ENCODE results near the gene SLC12A8.
A peak's percentile ranks its signal among the peaks of the same experiment; 100 is the strongest.
"Not testable (repeated sequence)": the region's sequence is repeated elsewhere in the genome, so short reads cannot be mapped to it uniquely, and the experiment has no call there.

Gene SLC12A8

DNA sequence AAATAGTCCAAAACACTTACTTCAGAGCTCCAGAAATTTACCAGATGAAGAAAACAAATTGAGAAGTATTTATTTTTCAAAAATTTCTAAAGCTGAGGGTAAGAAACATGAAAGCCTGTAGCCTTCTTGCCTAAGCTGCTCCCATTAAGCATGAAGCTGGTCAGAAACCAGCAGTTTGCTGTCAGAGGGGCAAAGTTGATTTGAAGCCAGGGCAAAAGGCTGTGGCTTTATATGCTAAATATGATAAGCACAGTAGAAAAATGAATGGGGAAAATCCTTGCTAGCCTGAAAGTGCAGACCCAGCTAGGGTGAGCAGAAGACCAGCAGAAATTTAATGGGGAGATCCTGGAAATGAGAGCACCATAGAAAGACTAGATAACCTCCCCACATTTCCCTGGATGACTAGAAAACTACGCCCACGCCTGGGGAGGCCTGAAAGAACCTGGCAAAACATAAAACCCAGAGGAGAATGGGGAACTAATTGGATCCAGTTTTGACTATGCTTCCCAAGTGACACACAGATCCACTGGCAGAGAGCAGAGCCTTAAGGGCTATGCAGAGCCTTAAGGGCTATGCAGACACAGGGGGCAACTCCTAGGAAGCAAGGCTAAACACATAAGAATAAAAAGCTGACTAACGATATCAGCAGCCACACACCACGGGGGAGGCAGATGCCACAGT is 113.8 kb downstream of the SLC12A8 start:
- DNase-seq = no peak
- intact Hi-C loops (cut with DNase I) = no loop called here

DNA sequence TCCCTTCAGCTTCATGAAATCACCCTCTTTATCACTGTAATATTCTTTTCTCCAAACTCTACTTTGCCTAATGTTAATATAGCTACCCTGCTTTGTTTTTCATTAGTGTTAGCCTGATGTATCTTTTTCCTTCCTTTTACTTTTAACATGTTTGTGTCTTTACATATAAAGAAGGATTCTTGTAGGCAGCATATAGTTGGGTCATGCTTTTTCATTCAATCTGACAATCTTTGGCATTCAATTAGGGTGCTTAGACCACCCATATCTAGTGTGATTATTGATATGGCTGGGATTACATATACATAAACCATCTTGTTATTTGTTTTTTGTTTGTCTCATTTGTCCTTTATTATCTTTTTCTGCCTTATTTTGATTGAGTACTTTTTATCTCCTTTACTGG is 121.9 kb downstream of the SLC12A8 start:
- intact Hi-C loops (cut with DNase I) = no loop called here
- DNase-seq = no peak

DNA sequence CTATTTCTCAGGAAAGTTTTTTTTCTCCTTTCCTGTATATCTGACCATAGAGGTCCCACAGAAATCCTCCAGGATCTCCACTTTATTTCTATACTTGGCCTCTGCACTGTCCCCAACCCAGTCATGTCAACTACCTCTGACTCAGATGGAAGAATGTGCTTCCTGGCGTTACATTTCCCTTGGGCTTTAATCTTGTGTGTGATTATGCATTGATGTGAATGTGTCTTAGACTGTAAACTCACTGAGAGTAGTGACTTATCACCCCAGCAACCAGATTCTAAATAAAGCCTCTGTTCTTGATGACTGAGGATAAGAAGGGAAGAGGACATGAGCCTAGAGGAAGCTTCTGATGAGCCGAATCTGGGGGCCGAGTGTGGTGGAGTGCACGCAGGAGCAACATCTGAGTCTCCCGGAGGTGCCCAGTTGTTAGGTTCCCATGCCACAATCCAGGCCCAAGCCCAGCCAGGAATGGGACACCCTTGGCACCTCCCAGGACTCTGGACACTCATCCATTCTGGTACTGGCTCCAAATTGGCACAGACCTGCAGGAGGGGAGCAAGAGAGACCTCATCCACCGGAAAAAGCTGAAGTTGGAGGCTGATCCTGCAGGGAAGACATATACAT is 124.7 kb downstream of the SLC12A8 start:
- no peak for DNase-seq

DNA sequence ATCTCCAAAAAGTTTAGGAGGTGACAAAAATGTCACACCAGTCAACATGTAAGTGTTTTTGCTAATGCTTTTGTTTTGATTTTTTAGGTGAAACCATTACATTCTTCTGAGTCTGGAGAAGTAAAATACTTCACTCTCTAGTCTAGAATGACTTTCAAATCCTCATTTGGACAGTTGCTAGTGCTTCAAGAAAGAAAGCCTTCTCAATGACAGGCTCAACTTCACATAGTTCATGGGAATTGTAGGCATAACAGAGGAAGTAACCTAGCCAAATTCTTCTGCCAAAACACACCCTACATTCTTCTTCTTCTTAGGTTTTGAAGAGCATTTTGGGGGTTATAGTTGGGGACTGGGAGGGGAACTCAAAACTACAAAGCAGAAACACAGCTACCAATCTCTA is 127.4 kb downstream of the SLC12A8 start:
- no peak for DNase-seq
- intact Hi-C loops (cut with DNase I) = no loop called here

More for the DNA sequence above, 124.7 kb downstream of the SLC12A8 start:
- intact Hi-C loops (cut with DNase I) = no loop called here

DNA sequence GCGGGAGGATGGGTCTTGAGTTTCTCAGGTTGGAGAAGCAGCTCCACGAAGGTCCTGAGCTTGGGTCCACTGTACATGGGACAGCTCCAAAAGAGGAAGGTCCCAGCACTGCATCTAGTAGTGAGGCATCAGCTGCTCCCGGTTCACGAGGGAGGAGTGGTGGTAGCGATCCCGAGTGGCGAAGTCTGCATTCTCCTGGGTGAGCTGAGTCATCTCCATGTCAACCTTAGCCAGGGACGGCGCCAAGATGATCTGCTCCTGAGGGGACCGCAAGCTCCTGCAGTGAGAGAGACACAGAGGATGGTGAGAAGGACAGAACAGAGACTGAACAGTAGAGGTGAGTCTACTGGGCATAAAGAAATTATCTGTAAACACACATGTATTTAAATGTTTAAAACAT is 128.8 kb downstream of the SLC12A8 start:
- intact Hi-C loops (cut with DNase I) = no loop called here
- DNase-seq = no peak

DNA sequence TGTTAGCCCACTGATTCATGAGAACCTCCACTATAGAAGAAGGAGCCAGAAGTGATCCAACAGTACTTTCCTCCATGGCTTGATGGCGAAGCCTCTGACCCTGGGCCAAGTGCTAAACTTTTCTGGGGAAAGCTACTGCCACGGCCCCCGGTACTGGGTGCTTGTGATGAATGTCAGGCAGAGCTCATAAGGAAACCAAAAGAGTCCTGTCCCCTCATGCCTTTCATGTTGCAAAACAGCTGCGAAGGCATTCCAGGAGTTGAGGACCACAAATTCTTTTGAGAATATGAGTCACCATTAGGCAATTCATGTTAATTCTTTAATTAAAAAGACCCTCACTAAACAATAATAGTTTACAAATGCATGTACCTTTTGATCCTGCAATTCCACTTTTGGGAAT is 130.2 kb downstream of the SLC12A8 start:
- peak in 1 of 10 donors; percentile 49 for DNase-seq

DNA sequence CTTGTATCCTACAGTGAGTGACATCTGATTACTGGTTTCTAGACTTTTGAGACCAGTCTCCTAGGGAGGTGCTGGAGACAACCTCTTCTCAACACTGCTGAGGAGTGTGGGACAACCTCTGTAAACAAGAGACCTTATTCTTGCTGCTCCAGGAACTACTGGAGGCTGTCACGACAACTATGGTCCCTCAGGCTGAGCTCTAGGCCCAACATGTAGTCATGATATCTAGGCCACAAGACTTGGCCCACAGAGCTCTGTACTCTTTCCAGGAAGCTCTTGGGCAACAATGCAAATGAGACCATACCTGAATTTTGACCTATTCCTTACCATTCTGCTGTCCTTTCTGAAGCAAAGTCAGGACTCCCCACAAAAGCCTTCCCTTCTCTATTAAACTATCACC is 132.5 kb downstream of the SLC12A8 start:
- no peak for DNase-seq
- intact Hi-C loops (cut with DNase I) = no loop called here

More for the DNA sequence above, 130.2 kb downstream of the SLC12A8 start:
- intact Hi-C loops (cut with DNase I) = not testable (repeated sequence)

DNA sequence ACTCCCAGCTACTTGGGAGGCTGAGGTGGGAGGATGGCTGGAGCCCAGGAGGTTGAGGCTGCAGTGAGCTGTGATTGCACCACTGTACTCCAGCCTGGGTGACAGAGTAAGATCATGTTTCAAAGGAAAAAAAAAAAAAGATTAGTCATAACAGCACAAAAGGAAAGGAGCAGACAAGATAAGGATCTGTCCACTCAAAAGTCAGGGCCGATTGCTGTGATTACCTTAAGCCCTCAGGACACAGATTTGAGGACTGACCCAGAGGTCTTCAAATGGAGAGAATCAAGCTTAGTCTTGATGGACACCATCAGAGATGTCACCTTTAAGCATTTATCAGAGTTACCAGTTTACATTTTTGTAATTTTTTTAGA is 132.9 kb downstream of the SLC12A8 start:
- intact Hi-C loops (cut with DNase I) = no loop called here
- DNase-seq = no peak

DNA sequence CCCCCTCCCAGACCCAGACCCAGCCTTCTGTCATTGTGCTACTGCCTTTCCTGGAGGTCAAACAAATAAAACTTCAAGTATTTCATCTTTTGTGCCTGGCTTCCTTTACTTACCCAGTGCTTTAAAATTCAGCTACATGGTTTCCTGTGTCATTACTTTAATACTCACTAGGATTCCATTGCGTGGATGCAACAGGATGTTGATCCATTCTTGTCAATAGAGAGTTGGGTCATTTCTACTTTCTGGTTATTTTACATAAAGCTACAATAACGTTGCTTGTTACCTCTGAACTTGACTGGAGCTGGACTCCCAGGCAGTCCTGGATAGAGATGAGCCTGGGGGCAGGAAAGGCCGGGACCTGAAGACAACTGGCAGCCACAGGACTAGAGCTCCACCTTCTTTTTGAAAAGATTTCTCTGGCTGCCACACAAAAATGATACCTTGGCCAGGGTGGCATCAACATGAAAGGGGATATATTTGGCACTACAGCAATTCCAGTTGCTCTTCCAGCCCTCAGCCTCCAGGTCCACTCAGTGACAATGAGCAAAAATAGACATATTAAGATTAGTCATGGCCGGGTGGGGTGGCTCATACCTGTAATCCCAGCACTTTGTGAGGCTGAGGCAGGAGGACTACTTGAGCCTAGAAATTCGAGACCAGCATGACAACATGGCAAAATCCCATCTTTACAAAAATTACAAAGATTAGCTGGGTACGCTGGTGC is 133.4 kb downstream of the SLC12A8 start:
- DNase-seq = no peak
- intact Hi-C loops (cut with DNase I) = no loop called here

DNA sequence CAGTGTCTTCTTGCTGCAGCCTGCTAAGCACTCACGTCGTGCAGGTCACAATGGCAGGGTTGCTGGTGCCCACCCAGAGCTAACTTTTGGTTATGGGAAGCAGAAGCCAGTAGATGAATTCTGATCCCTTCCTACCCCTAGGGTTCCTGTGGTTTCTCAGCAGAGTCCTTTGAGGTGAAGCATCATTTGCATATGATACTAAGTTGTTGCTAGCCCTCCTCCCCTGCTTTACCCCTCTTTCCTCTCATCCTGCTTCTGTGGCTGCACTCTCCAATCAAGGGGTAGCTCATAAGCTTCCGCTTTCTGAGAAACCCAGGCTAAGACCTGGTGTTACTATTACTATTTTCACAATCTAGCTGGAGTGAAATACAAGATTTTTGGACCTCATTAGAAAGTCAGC is 134.7 kb downstream of the SLC12A8 start:
- intact Hi-C loops (cut with DNase I) = no loop called here

DNA sequence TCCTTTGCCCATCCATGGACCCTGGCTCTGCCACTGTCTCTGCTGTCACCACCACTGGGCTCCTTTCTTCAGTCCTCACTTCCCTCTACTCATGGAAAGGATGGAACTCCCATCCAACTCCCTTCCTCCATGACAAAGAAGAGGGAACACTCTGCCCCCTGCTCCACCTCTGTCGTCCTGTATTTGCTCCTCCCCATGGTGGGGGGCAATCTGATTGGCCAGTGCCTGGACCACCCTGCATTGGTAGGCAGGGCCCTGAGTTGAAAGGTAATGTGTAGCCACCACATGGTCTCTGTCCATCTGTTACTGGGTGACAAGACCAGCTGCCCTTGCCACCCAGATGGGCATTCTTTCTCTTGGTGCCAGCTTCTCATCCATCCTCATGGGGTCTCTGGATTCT is 136.1 kb downstream of the SLC12A8 start:
- peak in 1 of 10 donors; percentile 52 for DNase-seq
- intact Hi-C loops (cut with DNase I) = no loop called here

More for the DNA sequence above, 134.7 kb downstream of the SLC12A8 start:
- DNase-seq = no peak

DNA sequence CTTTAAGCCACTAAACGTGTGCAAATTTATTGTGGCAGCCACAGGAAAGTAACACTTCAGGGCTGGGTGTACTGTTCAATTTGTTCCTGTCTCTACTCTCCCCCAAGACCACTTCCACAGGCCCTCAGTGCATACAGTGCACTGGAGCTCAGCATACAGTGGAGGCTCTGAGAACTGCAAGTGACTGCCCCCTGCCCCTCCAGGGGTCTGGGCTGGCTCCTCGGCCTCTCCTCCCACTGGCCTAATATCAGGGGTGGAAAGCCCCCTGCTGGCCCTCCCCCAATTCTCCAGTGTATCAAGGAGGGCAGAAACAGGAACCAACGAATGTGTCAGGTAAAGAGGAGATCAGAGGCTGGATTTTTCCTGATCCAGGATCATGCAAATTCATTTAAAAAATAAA is 136.8 kb downstream of the SLC12A8 start:
- intact Hi-C loops (cut with DNase I) = no loop called here
- DNase-seq = no peak

DNA sequence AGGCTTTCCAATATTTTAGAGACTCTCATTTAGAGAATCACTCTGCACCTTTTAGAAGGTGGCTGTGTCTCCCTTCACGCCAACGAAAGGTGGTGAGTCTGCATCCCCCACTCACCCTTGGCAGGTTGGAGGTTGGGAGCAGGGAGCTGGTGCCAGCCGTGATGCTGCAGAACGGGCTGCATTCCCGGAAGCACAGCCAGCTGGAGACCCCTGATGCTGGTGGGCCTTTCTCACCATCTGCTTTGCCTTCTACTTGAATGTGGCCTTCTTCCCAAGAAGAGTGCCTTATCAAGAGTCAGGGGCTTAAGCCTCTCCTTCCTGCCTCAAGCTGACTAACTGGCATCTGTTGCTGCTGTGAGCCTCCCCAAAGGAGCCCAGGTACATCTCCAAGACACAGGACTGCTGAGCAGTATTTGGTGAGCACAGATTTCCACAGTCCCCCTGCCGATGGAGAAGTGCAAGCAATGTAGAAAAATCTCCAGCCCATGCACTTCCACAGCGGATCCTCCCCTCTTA is 139.1 kb downstream of the SLC12A8 start:
- intact Hi-C loops (cut with DNase I) = no loop called here

DNA sequence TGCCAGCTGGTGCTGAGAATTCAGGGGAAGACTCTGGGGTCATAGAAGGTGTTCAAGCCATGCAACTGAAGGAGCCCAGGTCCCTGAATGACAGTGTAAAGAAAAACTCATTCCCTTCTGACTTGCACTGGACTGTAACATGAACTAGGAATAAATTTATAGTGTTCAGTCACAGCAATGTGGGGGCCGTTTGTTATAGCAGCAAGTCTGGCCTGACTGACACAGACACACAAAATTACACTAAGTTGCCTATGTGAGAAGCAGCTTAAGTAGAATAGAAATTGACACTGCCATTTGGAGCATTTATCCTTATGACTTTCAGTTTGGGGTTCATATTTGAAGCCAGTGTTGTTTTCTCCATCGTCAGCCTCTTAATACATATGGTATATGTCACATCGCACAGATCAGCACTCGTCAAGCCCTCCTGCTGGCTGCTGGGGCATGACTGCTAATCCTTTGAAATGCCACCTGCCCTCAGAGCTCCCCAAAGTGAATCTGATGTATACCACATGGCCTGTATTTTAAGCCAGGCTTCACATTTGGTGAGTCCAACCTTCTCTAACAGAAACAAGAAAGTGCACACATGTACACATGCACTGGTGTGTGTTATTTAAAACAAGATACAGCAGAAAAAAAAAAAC is 139.7 kb downstream of the SLC12A8 start:
- intact Hi-C loops (cut with DNase I) = no loop called here
- no peak for DNase-seq

More for the DNA sequence above, 139.1 kb downstream of the SLC12A8 start:
- DNase-seq = no peak

DNA sequence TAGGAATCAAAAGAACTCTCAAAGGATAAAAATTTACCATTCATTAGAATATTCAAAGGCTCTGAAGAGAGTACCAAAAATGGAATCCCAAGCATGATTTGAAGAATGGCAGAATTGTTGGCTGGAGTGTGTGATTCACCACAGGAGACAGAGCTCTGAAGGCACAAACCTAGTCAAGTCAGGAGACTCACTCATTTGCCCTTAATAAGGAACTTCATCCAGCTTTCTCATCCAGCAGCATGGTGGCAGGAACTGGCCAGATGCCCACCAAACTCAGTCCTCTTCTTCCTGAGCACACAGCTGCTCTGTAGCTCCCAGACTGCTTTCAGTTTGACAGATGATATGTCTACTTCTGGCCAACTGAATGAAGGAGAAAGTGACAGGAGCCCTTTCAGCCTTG is 140.2 kb downstream of the SLC12A8 start:
- intact Hi-C loops (cut with DNase I) = no loop called here
- peak in 1 of 10 donors; percentile 72 for DNase-seq

DNA sequence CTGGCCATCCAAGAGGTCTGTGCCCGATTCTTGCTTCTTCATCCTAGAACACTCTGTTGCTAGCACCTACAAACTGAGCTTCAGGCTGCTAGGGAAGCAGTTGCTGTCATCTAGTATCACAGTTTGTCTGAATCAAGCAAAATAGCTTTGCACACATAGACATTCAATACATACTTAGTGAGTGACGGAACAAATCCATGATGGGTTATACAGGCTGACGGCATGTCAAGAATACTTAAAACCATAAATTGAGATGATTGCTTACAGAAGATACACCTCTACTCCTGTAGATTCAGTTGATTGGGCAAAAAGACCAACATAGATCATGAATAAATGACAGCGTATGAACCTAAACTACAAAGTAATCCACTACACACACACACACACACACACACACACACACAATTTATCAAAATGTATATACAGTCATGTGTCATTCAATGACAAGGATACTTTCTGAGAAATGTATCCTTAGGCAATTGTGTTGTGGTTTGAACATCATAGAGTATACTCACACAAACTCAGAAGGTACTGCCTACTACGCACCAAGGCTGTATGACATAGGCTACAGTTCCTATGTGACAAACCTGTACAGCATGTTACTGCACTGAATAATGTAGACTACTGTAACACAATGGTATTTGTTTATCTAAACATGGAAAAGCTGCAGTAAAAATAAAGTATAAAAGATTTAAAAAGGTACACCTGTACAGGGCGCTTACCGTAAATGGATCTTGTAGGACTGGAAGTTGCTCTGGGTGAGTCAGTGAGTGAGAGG is 142.4 kb downstream of the SLC12A8 start:
- no peak for DNase-seq
- intact Hi-C loops (cut with DNase I) = no loop called here

DNA sequence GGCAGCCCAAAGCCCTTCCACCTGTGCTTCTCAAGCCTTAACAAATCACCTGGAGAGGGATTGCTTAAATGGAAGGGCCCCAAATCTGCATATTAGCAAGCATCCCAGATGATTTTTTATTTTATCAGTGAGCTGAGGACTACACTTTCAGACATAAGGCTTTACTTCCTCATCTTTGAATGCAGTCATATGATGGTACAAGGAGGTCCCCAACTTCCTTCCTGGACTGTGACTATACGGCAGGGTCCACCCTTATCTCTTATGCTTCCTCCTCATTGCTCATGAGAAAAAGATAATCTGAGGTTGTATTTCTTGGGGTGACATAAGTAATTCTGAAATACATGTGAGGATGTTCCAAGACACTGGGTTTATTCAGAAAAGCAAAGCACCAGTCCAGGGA is 143.1 kb downstream of the SLC12A8 start:
- DNase-seq = no peak
- intact Hi-C loops (cut with DNase I) = no loop called here

DNA sequence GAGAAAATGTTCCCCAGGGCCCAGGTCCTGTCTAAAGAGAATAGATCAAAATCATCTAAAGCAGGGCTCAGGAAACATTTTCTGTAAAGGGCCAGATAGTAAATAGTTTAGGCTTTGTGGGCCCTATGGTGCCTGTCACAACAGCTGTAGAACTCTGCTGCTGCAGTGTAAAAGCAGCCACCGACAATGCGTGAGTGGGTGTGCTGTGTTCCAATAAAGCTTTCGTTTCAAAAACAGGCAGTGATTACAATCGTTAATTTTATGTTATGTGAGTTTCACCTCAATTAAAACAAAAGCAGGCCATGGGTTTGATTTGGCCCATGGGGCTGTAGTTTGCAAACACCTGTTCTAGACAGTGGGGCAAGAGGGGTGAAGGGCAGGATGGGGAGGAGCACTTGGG is 144.3 kb downstream of the SLC12A8 start:
- intact Hi-C loops (cut with DNase I) = no loop called here
- DNase-seq = no peak

DNA sequence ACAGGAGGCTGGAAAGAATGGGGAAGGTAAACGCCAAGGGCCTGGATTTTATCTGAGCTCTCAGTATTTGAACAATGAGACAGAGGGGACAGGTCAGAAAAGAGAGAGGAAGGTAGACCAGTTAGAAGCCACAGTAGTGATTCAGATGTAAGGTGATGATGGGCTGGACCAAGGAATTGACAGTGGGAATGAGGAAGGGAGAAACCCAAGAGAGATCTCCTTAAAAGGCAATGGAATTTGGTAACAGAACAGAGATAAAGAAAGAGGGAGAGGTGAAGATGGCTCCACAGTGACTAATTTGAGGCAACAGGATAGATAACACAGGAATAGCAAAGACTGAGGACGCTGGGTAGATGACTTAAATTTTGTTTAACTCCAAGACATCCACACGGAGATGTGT is 145.3 kb downstream of the SLC12A8 start:
- intact Hi-C loops (cut with DNase I) = no loop called here

DNA sequence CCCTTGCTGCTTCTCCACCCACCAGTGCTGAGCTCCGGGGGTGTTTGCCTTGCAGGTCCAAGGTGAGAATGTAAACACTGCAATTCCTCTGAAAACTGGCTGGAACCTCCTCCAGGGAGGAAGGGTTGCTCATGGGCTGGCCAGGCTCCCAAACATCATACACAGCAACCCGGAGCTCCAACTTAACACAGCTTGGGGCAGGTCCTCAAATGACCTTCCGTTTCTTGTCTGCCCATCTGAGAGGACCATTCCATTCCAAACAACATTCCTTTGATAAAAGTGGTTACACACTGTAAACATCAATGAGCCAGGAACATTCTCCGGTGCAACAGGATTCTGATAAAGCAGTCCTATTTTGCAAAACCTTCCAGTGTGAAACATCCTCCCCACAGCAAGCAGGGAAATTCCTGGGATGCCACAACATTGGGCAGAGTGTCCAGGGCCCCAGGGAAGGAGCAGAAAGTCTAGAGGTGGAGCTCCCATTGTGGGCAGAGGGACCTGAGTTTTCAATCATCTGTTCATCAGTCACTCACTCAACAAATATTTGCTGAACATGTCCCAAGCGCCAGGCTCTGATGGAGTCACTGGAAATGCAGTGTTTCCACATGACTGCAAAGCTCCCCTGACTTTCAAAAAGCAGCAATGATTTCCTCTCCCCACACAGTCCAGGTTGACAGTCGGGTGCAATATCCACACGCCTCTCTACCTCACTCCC is 149.5 kb downstream of the SLC12A8 start:
- intact Hi-C loops (cut with DNase I) = no loop called here
- DNase-seq = no peak

More for the DNA sequence above, 145.3 kb downstream of the SLC12A8 start:
- no peak for DNase-seq
